ENCODE measurements around the gene RPS6KB2.
A peak's percentile ranks its signal among the peaks of the same experiment; 100 is the strongest.

RPS6KB2 gene

GRCh38 chr11:67482275-67482826 lies 54.1 kb downstream of the RPS6KB2 start:
- DNase-seq (ENCODE audit: low read depth, low spot score), result no peak
- H3K4me3 ChIP-seq (ENCODE audit: low read length), result peak overlapping the region; percentile 84

- peak within 1 kb of the TSS; percentile 84 for H3K4me3 ChIP-seq (ENCODE audit: low read length)
- DNase-seq (ENCODE audit: low read depth, low spot score), result peak; percentile 99
Measured at GRCh38 chr11:67482827-67483798, 54.8 kb downstream of the RPS6KB2 start, which contains the start of gene AIP. Gene AIP, plus strand, starts transcription at chr11:67483026. Its CDS starts 133 bp downstream, at chr11:67483159.

DNA sequence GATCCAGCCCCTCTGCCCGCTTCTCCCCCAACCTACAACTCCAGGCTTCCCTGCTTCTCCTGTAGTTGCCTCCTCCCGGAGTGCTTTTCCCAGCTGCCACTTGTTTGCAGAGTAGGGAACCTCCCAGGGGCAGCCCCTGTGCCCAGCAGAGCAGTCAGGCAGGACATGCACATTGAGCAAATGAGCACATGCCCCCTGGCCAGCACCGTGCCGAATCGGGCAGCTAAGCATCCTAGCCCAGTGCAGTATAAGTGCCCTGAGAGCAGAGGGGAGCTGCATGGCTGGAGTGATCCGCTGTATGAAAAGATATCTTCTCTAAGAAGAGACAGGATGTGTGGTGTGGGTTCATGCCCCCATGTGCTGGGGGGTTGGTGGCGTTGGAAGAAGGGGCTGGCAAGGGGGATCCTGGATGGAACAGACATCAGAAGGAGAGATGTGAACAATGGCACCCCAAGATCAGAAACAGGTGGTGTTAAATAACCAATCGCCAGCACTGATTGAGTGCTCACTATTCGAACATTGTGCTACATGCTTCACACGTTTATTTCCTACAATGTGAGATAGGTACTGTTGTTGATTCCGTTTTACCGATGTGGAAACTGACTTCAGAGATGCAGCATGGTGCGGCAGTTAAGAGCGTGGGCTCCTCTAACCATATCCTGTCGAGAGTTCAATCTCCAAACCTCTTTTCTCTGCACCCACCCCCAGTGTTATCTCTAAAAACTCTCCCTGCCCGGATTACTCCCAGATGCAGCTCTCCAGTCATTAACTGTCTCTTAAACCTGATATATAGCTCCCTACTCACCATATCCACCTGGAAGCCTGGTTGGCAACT lies 55.8 kb downstream of the RPS6KB2 start:
- H3K4me3 ChIP-seq (ENCODE audit: low read length), result peak overlapping the region; percentile 84
- DNase-seq (ENCODE audit: low read depth, low spot score), result peak; percentile 83

- peak; percentile 66 for DNase-seq (ENCODE audit: low read depth, low spot score)
Measured at GRCh38 chr11:67484847-67485311, 56.6 kb downstream of the RPS6KB2 start.

More at GRCh38 chr11:67484847-67485311, 56.6 kb downstream of the RPS6KB2 start:
- H3K4me3 ChIP-seq (ENCODE audit: low read length), result peak overlapping the region; percentile 84

Measured in Jurkat, Clone E6-1 (cell line).